T-helper 2 cell treated with Interferon-gamma antibody and Interleukin-4, amounts not matched to agents 100 ng/mL and 5 ng/mL, for 36 hours (primary cell): ENCODE measurements around the gene SLC23A1. TPM values are rescaled to one million over a fixed set of nuclear protein-coding genes. Genes with fewer than 3 reads are reported as not detected.

ENCODE experiments used
- total RNA-seq: library from RNA; stranded (reverse); gene quantifications from 2 replicates; pipeline ENCODE4 v1.2.3, GENCODE V29; 2022

The SLC23A1 gene
- total RNA-seq, 1 donor from 2014 or later, result 5.2 TPM

Other genes starting within 250 kb of the SLC23A1 start
- gene SIL1, start 184.9 kb downstream of the SLC23A1 start, total RNA-seq, result 18.7 and 21.6 TPM in 2 replicates
- 210 and 247 TPM in 2 replicates for gene MATR3, start 89.6 kb downstream of the SLC23A1 start, total RNA-seq
- 77.0 and 82.6 TPM in 2 replicates for gene PAIP2, start 41.4 kb downstream of the SLC23A1 start, total RNA-seq
- gene MZB1, start 6.6 kb upstream of the SLC23A1 start, total RNA-seq, result 61.8 and 65.3 TPM in 2 replicates
- 5.5 and 6.0 TPM in 2 replicates for gene PROB1, start 11.8 kb upstream of the SLC23A1 start, total RNA-seq
- gene SPATA24, start 20.8 kb upstream of the SLC23A1 start, total RNA-seq, result 7.1 and 8.6 TPM in 2 replicates
- 9.3 and 9.8 TPM in 2 replicates for gene DNAJC18, start 56.2 kb upstream of the SLC23A1 start, total RNA-seq
- gene ECSCR, start 79.4 kb upstream of the SLC23A1 start, total RNA-seq, result 1.1 and 1.6 TPM in 2 replicates
- 0.59 and 0.80 TPM in 2 replicates for gene SMIM33, start 87.7 kb upstream of the SLC23A1 start, total RNA-seq
- 203 and 216 TPM in 2 replicates for gene STING1, start 99.5 kb upstream of the SLC23A1 start, total RNA-seq
- gene UBE2D2, start 178.0 kb upstream of the SLC23A1 start, total RNA-seq, result 228 and 245 TPM in 2 replicates